Activated CD4-positive, alpha-beta T cell treated with anti-CD3 and anti-CD28 coated beads, Interleukin-2, amount 50 U/mL, for 1 hour (primary cell): ENCODE results near the gene BSCL2.
"Not testable (repeated sequence)": the region's sequence is repeated elsewhere in the genome, so short reads cannot be mapped to it uniquely, and the experiment has no call there.

Experiments used
- DNase-seq: peaks from one replicate; pipeline ENCODE4 v3.0.0-alpha.2; 2020

The BSCL2 gene

GRCh38 chr11:62652161-62653006 is 54.8 kb downstream of the BSCL2 start:
- DNase-seq = no peak

- not testable (repeated sequence) for DNase-seq
These were observed 56.9 kb downstream of the BSCL2 start for GRCh38 chr11:62650283-62650682.

GRCh38 chr11:62649486-62649885 is 57.7 kb downstream of the BSCL2 start:
- no peak for DNase-seq

GRCh38 chr11:62648967-62649364 is 58.3 kb downstream of the BSCL2 start:
- no peak for DNase-seq

- no peak for DNase-seq
These were observed 58.8 kb downstream of the BSCL2 start for GRCh38 chr11:62648185-62648966.

- no peak for DNase-seq
These were observed 59.6 kb downstream of the BSCL2 start for GRCh38 chr11:62647609-62648005.

- DNase-seq = no peak
These were observed 60.2 kb downstream of the BSCL2 start for GRCh38 chr11:62646825-62647608.

- DNase-seq = peak; percentile 99
These were observed 61.0 kb downstream of the BSCL2 start, which contains the start of gene GANAB for GRCh38 chr11:62645946-62646824. Gene GANAB, minus strand, starts transcription at chr11:62646613. Its CDS starts 14 bp downstream, at chr11:62646599.

GRCh38 chr11:62645671-62645945 is 61.6 kb downstream of the BSCL2 start:
- DNase-seq = no peak

GRCh38 chr11:62644220-62644619 is 63.0 kb downstream of the BSCL2 start:
- DNase-seq = no peak
